Stimulated activated CD4-positive, alpha-beta T cell treated with anti-CD3 and anti-CD28 coated beads, Interleukin-12 subunit alpha, Interleukin-12 subunit beta, amount 100 ng/mL, for 24 hours (primary cell): ENCODE measurements around the gene SMAD4.
"Not testable (repeated sequence)": the region's sequence is repeated elsewhere in the genome, so short reads cannot be mapped to it uniquely, and the experiment has no call there.

Source experiments
- DNase-seq, 2 experiments: peaks; one replicate each; pipeline ENCODE4 v3.0.0-alpha.2; 2020; ENCODE audit warnings: low read depth in 2 of 2

Gene SMAD4

DNA sequence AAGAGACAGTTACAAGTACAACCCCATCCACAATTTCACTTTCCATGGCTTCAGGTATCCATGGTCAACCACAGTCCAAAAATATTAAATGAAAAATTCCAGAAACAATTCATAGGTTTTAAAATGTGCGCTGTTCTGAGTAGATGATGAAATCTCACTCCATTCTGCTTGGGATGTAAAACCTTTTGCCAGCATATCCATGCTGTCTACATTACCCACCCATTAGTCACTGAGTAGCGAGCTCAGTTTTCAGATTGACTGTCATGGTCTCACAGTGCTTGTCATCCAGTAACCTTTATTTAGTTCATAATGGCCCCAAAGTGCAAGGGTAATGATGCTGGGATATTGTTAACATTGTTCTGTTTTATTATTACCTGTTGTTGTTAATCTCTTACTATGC lies 40.5 kb downstream of the SMAD4 start:
- DNase-seq = no peak

DNA sequence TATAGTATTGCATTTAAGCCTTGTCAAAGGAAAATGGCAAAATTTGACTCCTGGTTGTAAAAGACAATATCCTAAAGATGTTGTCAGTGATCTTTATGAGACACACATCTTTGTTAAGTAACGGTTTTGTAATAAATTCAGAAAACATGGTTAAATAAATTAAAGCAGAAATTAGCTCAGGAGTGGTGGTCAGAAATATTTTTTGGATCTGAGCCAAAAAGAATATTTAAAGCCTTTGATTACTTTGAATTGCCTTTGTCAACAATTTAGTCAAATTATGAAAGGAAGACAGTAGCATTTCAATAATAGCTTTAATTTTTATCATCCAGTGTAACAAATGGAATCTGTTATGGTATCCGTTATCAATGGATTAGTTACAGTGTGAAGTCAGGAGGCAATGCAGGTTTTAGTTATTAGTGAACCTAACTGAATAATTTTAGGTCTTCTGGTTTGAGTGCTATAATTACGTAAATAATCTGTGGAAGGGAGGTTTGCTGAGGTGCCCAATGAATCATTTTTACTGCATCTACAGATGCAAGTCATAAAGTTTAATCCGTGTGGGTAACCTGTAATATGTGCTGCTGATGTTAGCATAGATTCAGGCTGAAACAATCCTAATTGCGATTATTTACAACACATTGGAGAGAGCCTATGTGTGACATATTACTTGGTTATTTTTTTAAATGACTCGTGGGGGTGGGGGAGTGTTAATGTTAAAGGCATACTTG lies 42.7 kb downstream of the SMAD4 start:
- DNase-seq = no peak

DNA sequence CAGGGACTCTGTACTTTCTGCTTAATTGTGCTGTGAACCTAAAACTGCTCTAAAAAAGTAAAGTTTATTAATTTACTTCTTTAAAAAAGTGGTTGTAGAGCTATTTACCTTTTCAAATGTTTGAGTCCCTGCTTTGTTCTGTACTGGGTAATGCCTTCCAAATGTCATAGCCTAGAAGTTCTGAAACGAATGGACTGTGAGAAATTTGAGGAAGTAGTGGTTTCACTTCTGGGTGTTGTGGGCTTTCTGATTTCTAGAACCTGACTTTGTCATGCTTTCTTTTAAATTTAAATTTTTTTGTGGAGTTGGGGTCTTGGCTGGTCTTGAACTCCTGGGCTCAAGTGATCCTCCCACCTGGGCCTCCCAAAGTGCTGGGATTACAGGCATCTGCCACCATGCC lies 44.6 kb downstream of the SMAD4 start:
- DNase-seq = no peak

DNA sequence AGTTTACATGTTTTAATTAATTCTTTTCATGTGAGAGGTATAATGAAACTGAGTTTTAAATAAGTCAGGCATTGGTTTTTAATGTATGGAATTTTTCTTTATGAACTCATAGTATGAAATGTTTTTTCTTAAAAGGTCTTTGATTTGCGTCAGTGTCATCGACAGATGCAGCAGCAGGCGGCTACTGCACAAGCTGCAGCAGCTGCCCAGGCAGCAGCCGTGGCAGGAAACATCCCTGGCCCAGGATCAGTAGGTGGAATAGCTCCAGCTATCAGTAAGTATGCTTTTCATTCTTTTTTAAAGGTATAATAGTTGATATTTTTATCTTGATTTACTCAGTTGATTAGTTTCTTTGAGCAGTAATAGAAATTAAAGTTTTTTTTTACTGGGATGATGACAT lies 46.5 kb downstream of the SMAD4 start:
- no peak for DNase-seq

DNA sequence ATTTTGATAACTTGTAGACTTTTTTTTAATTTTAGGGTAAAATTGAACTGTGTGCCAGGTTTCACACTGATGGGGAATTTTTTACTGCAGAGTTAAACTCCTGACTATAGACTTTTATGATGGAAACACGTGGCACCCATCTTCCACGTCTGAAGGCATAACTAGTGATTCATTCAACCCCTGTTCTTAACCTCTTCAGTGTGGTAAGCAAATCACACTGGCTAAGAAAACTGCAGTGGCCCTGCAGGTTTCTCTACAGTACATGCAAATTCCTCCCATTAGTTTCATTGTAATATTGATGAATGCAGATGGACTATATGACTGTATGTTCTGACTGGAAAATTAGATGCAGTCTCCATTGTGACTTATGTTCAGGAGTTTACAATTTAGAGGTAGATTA lies 47.2 kb downstream of the SMAD4 start:
- no peak for DNase-seq

DNA sequence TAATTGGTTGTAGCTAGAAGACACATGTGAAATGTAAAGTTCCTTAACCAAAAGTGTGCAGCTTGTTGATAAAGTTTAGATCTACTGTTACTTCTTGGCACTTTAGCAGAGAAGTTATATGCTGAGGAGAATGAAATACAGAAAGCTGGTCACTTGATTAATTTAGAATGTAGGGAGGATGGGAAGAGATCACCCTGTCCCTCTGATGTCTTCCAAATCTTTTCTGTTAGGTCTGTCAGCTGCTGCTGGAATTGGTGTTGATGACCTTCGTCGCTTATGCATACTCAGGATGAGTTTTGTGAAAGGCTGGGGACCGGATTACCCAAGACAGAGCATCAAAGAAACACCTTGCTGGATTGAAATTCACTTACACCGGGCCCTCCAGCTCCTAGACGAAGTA lies 48.0 kb downstream of the SMAD4 start:
- no peak for DNase-seq

DNA sequence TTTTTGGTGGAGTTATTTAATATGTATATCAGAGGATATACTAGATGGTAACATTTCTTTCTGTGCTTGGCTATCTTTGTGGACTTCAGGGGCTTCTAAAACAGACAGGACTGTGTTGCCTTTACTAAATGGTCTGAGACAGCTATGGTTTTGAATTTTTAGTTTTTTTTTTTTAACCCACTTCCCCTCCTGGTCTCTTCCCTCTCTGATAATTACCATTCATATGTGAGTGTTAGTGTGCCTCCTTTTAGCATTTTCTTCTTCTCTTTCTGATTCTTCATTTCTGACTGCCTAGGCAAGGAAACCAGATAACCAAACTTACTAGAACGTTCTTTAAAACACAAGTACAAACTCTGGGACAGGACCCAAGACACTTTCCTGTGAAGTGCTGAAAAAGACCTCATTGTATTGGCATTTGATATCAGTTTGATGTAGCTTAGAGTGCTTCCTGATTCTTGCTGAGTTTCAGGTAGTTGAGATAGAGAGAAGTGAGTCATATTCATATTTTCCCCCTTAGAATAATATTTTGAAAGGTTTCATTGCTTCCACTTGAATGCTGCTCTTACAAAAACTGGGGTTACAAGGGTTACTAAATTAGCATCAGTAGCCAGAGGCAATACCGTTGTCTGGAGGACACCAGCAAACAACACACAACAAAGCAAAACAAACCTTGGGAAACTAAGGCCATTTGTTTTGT lies 52.7 kb downstream of the SMAD4 start:
- no peak for DNase-seq

DNA sequence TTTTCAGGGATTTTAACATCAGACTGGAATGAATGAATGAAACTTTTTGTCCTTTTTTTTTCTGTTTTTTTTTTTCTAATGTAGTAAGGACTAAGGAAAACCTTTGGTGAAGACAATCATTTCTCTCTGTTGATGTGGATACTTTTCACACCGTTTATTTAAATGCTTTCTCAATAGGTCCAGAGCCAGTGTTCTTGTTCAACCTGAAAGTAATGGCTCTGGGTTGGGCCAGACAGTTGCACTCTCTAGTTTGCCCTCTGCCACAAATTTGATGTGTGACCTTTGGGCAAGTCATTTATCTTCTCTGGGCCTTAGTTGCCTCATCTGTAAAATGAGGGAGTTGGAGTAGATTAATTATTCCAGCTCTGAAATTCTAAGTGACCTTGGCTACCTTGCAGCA lies 53.4 kb downstream of the SMAD4 start:
- DNase-seq = no peak

DNA sequence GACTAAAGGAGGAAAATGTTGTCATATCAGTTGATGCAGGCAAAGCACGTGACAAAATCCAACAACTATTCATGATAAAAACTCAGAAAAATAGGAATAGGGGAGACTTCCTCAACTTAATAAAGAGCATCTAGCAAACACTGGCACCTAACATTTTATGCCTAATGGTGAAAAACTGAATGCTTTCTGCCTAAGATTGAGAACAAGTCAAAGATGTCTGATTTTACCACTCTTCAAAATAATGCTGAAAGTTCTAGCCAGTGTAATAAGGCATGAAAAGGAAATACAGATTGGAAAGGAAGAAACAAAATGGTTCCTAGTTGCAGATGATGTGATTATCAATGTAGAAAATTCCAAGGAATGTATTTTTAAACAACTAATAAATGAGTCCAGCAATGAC lies 58.4 kb downstream of the SMAD4 start:
- DNase-seq = no peak

DNA sequence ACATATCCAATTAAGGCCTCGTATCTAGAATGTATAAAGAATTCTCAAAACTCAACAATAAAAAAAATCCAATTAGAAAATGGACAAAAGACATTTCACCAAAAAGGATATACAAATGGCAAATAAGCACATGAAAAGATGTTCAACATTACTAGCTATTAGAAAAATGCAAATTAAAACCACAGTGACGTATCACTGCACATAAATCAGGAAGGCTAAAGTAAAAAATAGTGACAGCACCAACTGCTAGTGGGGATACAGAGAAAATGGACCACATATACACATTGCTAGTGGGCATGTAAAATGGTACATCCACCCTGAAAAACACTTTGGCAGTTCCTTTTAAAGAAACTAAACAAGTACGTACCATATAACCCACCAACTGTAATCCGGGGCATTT lies 59.7 kb downstream of the SMAD4 start:
- no peak for DNase-seq

DNA sequence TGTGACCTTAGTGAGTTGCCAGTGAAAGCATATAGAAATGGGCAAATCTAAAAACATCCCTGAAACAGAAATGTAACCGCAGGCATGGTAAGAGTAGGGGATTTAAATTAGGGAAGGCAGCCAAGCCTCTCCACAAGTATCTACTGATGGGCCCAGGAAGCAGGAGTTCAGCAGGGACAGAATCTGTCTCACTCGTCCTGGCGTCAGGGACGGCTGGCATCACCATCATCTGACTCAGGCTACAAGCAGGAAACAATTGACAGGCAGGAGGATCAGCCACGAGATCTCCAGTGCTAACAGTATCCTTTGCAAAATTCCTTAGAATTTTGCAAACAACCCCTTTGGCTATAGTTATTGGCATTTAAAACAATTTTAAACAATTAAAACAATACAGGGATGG lies 61.3 kb downstream of the SMAD4 start:
- no peak for DNase-seq

DNA sequence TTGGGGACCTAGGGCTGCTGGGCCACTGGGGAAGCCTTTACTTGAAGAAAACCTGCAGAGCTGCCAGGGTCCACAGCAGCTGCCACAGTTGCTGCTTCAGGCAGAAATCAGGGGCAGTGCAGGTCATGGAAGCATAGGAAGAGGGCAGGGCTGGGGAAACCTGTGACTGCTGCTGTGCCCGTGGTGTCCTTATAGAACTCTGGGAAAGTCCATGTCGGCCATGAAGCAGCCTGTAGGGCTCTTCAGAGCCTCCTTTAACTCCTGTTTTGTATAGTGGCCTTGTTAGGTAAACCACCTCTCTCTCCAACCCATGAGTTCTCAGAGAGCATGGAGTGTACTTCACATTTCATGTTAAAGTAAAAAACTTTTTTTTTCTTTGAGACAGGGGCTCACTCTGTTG lies 62.1 kb downstream of the SMAD4 start:
- no peak for DNase-seq

DNA sequence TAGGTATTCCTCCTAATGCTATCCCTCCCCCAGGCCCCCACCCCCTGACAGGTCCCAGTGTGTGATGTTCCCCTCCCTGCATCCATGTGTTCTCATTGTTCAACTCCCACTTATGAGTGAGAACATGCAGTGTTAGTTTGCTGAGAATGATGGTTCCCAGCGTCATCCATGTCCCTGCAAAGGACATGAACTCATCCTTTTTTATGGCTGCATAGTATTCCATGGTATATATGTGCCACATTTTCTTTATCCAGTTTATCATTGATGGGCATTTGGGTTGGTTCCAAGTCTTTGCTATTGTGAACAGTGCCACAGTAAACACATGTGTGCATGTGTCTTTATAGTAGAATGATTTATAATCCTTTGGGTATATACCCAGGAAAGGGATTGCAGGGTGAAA lies 63.0 kb downstream of the SMAD4 start:
- DNase-seq = not testable (repeated sequence)

DNA sequence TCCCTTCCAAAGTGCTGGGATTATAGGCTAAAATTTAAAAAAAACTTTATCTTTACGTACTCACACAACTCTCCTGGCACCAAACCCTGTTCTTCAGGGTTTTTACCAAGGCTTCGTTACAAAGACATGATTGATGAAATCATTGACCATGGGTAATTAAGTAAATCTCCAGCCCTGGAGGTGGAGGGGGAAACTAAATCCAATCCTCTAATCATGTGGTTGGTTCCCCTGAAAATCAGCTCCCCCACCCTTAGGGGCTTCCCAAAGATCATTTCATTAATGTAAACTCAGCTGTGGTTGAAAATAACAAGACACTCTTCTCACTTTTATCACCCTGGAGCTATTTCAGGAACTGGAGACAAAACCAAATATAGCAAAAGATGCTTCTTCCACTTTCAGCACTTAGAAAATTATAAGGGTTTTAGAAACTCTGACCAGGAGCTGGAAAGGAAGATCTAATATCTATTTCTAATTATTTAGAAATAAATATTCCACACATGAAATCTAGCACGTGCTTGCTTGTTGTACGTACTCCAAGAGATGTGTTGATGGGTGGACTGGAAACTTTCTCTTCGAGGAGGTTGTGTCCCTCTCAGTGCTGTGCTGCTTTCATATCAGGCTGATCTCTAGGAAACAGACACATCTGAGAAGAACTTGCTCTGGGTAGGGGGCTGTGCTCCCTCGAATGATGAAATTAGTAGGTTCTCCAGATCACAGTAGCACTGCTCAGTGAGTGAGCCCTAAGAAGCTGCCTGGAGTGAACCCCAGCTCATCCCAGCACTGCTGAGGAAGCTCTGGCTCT lies 67.2 kb downstream of the SMAD4 start:
- no peak for DNase-seq

DNA sequence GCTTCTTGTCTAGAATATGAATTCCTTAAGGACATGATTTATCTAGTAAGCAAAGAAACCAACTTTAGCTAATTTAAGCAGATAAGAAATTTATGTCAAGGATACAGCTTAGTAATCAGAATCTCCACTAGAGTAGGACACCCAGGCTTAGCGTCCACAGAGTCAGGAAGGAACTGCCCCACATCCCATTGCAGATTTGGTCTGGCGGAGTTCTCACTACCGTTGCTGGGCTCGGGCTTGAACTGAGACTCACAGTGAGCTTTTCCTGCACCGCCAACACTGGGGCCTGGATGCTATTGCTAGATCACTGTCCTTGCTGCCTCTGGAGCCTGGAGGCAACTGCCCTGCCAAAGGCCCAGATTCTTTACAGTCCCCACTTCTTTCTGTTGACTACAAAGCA lies 68.1 kb downstream of the SMAD4 start:
- DNase-seq = no peak

DNA sequence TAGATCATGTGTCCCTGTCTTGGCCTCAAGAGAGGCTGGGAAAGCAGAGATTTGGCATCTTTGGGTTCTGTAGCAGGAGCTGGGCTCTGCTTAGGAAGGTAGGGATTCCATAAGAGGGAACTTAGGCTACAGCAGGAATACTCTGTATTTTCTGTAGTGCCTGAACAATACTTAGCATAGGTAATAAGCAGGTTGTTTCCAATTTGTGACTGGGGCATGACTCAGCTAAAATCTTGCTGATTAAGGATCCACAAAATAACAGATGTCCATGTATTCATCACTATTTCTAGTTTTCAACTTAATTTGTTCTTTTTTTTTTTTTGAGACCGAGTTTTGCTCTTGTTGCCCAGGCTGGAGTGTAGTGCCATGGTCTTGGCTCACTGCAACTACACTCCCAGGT lies 68.5 kb downstream of the SMAD4 start:
- DNase-seq = no peak

DNA sequence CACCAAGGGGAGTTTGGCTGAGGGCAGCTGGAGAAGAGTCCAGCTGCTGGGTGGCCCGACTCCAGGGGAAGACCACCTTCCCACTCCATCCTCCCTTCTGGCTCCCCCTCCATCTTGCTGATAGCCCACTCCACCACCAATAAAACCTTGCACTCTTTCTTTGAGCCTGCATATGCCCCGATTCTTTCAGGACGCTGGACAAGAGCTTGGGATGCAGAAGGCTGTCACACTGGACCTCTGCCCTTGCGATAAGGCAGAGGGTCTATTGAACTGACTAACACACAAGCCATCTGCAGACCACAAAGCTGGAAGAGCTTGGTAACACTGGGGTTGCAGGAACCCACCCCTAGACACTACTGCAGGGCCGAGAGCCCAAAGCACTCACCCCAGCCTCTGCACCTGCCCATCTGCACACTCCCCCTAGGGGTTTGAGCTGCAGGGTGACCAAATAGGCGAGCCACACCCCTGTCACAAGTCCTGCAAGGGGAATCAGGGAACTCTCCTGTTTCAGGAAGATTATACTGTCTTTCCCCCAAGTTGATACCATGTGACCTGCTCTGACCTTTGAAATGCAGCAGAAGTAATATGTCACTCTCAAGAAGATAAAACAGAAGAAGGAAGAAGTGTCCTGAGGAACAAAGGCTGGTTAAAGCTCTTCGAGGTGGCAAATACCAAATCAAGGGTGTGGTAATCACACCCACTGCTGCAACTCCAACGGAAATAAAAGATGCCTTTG lies 70.5 kb downstream of the SMAD4 start:
- no peak for DNase-seq

DNA sequence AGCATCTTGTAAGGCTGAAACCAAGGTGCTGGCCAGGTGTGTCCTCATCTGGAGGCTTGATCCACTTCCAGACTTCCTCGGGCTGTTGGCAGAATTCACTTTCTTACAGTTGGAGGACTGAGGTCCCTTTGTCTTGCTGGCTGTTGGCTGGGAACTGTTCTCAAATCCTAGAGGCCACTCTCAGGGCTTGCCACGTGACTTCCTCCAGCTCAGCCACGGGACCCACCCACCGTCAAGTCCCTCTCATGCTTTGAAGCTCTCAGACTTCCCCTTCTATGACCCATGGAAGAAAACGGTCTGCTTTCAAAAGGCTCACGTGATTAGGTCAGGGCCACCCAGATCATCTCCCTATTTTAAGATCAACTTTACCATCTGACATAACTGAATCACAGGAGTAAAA lies 77.1 kb downstream of the SMAD4 start:
- DNase-seq = no peak

DNA sequence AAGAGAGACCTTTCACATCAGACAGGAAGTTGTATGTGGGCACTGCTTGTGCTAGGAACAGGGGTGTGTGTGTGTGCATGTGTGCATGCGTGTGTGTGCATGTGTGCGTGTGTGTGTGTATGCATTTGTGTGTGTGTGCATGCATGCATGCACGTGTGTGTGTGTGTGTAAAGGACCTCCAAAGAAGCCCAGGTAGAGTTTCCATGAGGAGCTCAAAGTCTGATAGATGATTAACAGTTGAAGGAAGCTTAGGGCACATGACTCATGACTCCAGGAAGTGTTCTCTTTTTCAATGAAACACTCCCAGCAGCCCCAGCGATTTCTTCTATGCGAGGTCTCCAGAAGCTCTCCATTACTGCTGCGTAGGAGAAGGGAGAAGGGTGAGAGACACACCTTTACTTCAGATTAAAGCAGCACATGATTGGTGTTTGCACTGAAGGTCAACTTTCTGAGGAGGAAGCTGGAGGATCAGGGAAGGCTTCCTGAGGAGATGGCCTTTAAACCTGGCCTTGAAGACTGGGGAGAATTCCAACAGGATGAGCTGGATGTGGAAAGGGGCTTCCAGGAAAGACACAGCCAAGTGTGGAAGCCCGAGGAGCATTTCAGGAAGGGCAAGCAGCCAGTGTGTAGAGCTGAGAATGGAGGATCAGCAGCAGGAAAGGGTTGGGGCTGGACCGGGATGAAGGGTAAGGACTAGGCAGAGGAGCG lies 77.7 kb downstream of the SMAD4 start:
- DNase-seq = no peak

DNA sequence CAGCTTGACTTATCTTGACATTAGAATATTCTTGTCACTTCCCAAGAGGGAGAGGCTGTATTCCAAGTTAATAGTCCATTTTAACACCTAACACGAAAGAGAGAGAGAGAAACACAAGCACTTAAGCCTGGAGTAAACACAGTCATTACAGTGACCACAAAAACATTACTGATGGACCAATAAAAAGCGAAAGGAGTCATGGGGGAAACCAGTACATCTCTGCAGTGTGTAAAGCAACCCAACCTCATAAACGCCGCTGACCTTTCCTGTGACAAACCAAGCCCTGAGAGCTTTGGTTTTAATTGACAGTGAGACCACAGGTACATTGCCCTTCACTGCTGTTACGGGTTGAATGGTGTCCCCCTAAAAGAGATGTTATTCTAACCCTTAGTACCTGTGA lies 78.3 kb downstream of the SMAD4 start:
- DNase-seq = no peak

DNA sequence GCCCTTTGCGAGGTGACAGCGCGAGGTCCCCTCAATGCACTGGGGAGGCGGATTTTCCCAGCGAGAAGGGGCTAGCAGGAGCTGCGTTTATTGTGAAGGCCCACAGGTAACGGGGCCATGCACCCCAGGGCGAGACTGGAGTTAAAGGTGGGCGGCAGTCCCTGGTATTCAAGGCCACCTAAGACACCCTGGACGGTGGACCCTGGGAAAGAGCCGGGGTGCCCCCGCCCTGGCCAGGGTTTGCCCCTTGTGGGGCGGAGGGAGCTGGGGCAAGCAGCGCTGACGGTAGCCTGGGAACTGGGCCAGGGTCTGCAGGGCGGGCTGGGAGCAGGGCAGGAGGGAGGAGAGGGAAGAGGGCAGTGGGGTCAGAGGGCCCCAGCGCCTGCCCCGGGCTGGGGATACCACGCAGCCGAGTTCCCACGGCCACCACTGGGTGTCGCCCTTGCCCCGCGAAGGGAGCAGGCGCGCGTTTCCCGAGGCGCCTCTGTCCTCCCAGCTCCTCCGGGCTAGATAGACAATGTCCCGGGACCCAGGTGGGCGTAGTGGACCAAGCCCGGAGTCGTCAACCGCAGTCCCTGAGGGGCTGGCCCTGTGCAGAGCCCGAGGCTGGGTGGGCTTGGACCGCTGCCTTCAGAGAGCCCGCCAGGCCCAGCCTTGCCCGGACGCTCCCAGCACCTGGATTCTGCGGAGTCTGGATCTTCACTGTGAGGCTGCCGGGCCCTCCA lies 80.2 kb downstream of the SMAD4 start:
- peak; percentile 59 to 72 for DNase-seq
